ENCODE measurements around the gene ACOXL. TPM values are rescaled to one million over a fixed set of nuclear protein-coding genes. Genes with fewer than 3 reads are reported as not detected.

Gene ACOXL
- total and polyA plus RNA-seq, 9 of the 15 experiments (the other 6 are each of a cell fraction or from before 2014, with no cell fraction given): 0.31 to 0.56 TPM; not detected in 7

DNA sequence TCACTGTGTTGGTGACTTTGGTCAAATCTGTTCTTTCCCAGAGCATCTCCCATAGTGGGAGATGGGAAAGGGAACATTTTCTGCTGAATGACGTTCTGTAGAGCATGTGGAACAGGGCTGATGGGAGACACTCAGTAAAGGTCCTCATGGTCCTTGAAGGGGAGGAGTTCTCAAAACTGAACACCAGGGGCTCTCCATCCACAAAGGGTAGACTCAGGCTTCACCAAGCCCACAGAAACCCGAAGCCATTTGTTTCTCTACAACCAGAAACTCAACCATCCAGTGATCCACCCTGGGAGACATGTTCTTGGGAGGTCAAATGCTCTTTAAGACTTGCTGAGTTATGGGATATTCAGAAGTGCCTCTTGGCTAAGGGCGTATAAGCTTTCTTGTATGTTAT is 131.8 kb downstream of the ACOXL start:
- no TSS peak for BruUV-seq (replicated peaks)
- DNase-seq (ENCODE audit: extremely low read depth in 1 of 4, low spot score in 3 of 4) (no peak), FAIRE-seq (no peak), ATAC-seq (peak; percentile 59; the same call in 2 of the 3 replicates)
- WGBS (ENCODE audit: insufficient coverage, low coverage, missing lambda C conversion rate): 5% methylated on average over 3 of the region's 3 CpGs
- no peaks in the 10 kb centered on the region for H3K79me2 ChIP-seq (ENCODE audit: control insufficient read depth, insufficient read depth, low read length)
- H3K9ac ChIP-seq (ENCODE audit: insufficient read depth in 1 of 2, low read depth in 2 of 2, low read length in 2 of 2): no peak overlapping the region
- H4K20me1 ChIP-seq (replicated peaks; ENCODE audit: control insufficient read depth, insufficient read depth, low read length): no peaks in the 10 kb centered on the region
- H3K9me3 ChIP-seq (replicated peaks; ENCODE audit: control insufficient read depth, insufficient read depth, low read depth, low read length): no peaks in the 10 kb centered on the region
- CTCF ChIA-PET (ENCODE audit: low intra/inter-chr PET ratio): no interaction called here
- POLR2A ChIA-PET: no interaction called here
- no peak overlapping the region for H3K27ac ChIP-seq (ENCODE audit: extremely low read depth, low read depth, low read length)
- H3K9me1 ChIP-seq (ENCODE audit: control insufficient read depth, insufficient read depth, low read length): no peaks in the 10 kb centered on the region
- H3K27me3 ChIP-seq (ENCODE audit: control insufficient read depth in 2 of 2, insufficient read depth in 2 of 2, low read length in 2 of 2): peaks cover 26 to 61% of the 10 kb centered on the region in 2 experiments
- no peak overlapping the region for H3K4me3 ChIP-seq
- no peak for TF ChIP-seq CC2D1A (IDR thresholded peaks at IDR 0.05)
- no peak for TF ChIP-seq TGIF2 (CRISPR knock-in tag; IDR thresholded peaks at IDR 0.05)
- TF ChIP-seq, protein P1, sequence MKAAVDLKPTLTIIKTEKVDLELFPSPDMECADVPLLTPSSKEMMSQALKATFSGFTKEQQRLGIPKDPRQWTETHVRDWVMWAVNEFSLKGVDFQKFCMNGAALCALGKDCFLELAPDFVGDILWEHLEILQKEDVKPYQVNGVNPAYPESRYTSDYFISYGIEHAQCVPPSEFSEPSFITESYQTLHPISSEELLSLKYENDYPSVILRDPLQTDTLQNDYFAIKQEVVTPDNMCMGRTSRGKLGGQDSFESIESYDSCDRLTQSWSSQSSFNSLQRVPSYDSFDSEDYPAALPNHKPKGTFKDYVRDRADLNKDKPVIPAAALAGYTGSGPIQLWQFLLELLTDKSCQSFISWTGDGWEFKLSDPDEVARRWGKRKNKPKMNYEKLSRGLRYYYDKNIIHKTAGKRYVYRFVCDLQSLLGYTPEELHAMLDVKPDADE (conservative IDR thresholded peaks at IDR 0.05; ENCODE audit: control insufficient read depth, low read depth, low read length): no peak
- TF ChIP-seq, protein P2, sequence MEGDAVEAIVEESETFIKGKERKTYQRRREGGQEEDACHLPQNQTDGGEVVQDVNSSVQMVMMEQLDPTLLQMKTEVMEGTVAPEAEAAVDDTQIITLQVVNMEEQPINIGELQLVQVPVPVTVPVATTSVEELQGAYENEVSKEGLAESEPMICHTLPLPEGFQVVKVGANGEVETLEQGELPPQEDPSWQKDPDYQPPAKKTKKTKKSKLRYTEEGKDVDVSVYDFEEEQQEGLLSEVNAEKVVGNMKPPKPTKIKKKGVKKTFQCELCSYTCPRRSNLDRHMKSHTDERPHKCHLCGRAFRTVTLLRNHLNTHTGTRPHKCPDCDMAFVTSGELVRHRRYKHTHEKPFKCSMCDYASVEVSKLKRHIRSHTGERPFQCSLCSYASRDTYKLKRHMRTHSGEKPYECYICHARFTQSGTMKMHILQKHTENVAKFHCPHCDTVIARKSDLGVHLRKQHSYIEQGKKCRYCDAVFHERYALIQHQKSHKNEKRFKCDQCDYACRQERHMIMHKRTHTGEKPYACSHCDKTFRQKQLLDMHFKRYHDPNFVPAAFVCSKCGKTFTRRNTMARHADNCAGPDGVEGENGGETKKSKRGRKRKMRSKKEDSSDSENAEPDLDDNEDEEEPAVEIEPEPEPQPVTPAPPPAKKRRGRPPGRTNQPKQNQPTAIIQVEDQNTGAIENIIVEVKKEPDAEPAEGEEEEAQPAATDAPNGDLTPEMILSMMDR (IDR thresholded peaks at IDR 0.05 in 2 of 3, conservative IDR thresholded peaks at IDR 0.05 in 1 of 3; ENCODE audit: insufficient read depth in 2 of 3, low read depth in 1 of 3, low read length in 3 of 3): 0 out of 6 replicates have a peak, but pooled peaks of 1 of the 3 experiments have one; percentile 10
- TF ChIP-seq YBX1 (IDR thresholded peaks at IDR 0.05): no peak
- TF ChIP-seq NFRKB (IDR thresholded peaks at IDR 0.05; ENCODE audit: low read depth): no peak
- TF ChIP-seq, protein P3, sequence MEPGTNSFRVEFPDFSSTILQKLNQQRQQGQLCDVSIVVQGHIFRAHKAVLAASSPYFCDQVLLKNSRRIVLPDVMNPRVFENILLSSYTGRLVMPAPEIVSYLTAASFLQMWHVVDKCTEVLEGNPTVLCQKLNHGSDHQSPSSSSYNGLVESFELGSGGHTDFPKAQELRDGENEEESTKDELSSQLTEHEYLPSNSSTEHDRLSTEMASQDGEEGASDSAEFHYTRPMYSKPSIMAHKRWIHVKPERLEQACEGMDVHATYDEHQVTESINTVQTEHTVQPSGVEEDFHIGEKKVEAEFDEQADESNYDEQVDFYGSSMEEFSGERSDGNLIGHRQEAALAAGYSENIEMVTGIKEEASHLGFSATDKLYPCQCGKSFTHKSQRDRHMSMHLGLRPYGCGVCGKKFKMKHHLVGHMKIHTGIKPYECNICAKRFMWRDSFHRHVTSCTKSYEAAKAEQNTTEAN (CRISPR knock-in tag; IDR thresholded peaks at IDR 0.05): no peak
- TF ChIP-seq SREBF2 (CRISPR knock-in tag; IDR thresholded peaks at IDR 0.05): no peak
- in situ Hi-C loops (cut with MboI): no loop called here
- H3K4me2 ChIP-seq (ENCODE audit: insufficient read depth, low read length): no peak overlapping the region
- H3K4me1 ChIP-seq (replicated peaks in 1 of 2; ENCODE audit: control insufficient read depth in 2 of 2, insufficient read depth in 2 of 2, low read length in 2 of 2): no peaks in the 10 kb centered on the region
- H3K36me3 ChIP-seq (ENCODE audit: control insufficient read depth, insufficient read depth, low read length): no peaks in the 10 kb centered on the region
- no peak overlapping the region for H2AFZ ChIP-seq (ENCODE audit: low read depth, low read length)
- intact Hi-C loops (cut with micrococcal nuclease): no loop called here

Measured in K562 (cell line).